Measurements from ENCODE around the gene OR52D1.

OR52D1 gene

DNA sequence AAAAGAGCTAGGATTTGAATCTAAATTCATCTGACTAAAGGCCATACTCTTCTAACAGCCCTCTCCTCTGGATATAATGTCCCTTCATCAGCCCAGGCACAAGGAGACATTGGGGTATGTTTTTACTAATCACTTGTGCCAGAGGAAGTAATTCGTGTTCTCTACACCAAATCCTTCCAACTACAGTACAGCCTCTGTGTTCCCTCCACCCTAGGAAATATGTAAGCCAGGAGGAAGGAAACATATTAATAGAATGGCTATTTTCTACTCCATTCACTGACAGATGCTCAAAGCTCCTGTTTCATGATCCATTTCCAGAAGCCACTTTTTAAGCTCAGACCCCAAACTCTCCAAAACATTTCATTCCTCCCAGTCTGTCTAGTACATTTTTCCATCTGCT is 40.0 kb downstream of the OR52D1 start:
- TF ChIP-seq, protein P1, sequence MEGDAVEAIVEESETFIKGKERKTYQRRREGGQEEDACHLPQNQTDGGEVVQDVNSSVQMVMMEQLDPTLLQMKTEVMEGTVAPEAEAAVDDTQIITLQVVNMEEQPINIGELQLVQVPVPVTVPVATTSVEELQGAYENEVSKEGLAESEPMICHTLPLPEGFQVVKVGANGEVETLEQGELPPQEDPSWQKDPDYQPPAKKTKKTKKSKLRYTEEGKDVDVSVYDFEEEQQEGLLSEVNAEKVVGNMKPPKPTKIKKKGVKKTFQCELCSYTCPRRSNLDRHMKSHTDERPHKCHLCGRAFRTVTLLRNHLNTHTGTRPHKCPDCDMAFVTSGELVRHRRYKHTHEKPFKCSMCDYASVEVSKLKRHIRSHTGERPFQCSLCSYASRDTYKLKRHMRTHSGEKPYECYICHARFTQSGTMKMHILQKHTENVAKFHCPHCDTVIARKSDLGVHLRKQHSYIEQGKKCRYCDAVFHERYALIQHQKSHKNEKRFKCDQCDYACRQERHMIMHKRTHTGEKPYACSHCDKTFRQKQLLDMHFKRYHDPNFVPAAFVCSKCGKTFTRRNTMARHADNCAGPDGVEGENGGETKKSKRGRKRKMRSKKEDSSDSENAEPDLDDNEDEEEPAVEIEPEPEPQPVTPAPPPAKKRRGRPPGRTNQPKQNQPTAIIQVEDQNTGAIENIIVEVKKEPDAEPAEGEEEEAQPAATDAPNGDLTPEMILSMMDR (IDR thresholded peaks at IDR 0.05; ENCODE audit: unreplicated experiment in 3 of 3): no peak
- Mint-ChIP-seq H3K36me3 (ENCODE audit: low read depth) (no peaks in the 10 kb centered on the region), H3K27me3 (ENCODE audit: low read depth) (peaks cover 12% of the 10 kb centered on the region), H3K27ac (no peak overlapping the region), H3K4me3 (no peak overlapping the region), H3K4me1 (peaks cover 16% of the 10 kb centered on the region), H3K9me3 (no peaks in the 10 kb centered on the region)

DNA sequence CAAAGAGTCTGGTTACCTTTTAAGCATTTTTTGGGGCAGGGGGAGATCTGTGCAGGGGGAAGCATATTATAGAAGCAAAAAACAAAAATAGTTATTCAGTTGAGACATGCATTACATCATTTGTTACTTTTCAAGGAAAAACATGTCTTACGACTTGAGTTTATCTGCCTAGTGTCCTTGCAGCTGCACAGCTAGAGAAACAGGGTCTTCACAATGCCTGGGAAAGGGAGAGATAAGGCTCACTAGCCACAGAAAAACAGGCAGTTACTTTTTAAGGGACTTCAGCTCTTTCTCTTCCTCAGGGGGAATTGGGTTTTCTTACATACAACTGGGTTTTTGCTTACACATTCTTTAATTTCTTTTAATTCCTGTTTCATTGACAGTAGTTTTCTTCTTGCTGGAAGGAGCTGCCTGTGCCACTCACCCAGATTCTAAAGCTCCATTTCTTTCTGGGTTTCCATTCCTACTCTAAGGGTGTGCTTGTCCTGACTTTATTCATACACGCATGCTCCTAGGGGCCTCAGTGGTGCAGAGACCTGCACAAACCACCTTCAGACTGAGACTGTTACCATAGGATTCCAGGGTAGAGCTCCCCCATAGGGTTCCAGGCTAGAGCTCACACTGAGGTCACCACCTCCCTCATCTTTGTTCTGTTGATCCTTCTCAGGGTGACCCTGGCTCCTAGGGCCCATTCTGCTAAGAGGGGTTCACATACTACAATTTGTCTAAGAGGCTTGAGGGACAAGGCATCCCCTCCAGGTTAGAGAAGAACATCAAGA is 42.8 kb downstream of the OR52D1 start:
- Mint-ChIP-seq H3K27ac (no peak overlapping the region), H3K27me3 (ENCODE audit: low read depth) (no peaks in the 10 kb centered on the region), H3K4me3 (no peak overlapping the region), H3K36me3 (ENCODE audit: low read depth) (no peaks in the 10 kb centered on the region), H3K4me1 (peaks cover 10% of the 10 kb centered on the region), H3K9me3 (no peaks in the 10 kb centered on the region)
- TF ChIP-seq, protein P1 (IDR thresholded peaks at IDR 0.05; ENCODE audit: unreplicated experiment in 3 of 3): no peak

DNA sequence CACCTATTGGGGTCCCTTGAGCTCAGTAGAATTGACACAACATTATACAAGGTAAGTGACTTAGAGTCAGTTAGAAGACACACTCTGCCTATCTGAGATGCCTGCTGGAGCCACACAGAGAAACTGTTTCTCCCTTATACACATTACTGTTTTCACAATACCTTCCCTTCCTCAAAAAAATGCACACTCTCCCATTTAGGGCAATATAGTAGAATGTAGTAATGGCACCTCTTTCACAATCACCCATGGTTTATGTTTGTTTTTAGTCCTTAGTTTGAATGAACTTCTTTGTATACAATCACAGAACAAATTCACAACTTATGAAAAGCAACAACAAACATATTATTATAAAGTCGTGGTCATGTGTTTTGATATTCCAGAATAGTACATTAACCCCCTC is 45.6 kb downstream of the OR52D1 start:
- no peaks in the 10 kb centered on the region for H3K36me3 Mint-ChIP-seq (ENCODE audit: low read depth)
- TF ChIP-seq, protein P1 (IDR thresholded peaks at IDR 0.05; ENCODE audit: unreplicated experiment in 3 of 3): no peak
- H3K4me3 Mint-ChIP-seq: no peak overlapping the region
- H3K9me3 Mint-ChIP-seq: peaks cover 10% of the 10 kb centered on the region
- H3K27ac Mint-ChIP-seq: no peak overlapping the region
- H3K4me1 Mint-ChIP-seq: no peaks in the 10 kb centered on the region
- no peaks in the 10 kb centered on the region for H3K27me3 Mint-ChIP-seq (ENCODE audit: low read depth)

DNA sequence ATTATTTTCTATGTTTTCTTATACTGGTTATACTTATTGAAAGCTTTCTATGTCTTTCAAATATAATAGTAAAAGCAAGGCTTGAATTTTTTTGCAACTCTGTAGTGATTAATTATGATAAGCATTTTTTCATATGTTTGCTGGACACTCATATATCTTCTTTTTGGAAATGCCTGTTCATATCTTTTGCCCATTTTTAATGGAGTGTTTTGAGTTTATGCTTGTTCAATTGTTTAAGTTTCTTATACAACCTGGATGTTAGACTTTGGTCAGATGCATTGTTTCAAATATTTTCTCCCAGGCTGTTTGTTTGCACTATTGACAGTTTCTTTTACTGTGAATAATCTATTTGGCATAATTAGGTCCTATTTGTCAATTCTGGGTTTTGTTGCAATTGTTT is 48.0 kb downstream of the OR52D1 start:
- Mint-ChIP-seq H3K27me3 (ENCODE audit: low read depth) (no peaks in the 10 kb centered on the region), H3K9me3 (peaks cover 10% of the 10 kb centered on the region), H3K27ac (no peak overlapping the region), H3K4me1 (no peaks in the 10 kb centered on the region), H3K36me3 (ENCODE audit: low read depth) (no peaks in the 10 kb centered on the region), H3K4me3 (no peak overlapping the region)
- TF ChIP-seq, protein P1 (IDR thresholded peaks at IDR 0.05; ENCODE audit: unreplicated experiment in 3 of 3): no peak
